Measurements from ENCODE around the gene RNF2.

Gene RNF2

GRCh38 chr1:185087746-185088145 is 42.4 kb downstream of the RNF2 start:
- DNase-seq (ENCODE audit: extremely low read depth in 1 of 2, low read depth in 1 of 2): no peak

DNA sequence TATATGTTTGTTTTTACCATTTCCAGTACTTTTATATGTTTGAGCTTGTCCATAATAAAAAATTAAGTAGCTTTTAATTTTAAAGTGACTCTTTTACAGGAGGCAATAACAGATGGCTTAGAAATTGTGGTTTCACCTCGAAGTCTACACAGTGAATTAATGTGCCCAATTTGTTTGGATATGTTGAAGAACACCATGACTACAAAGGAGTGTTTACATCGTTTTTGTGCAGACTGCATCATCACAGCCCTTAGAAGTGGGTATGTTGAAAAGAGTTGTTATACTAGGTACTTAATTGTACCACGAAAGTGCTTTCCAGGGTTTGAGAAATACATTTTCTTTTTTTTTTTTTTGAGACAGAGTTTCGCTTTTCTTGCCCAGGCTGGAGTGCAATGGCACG is 46.1 kb downstream of the RNF2 start:
- no peak for DNase-seq (ENCODE audit: extremely low read depth in 1 of 2, low read depth in 1 of 2)

DNA sequence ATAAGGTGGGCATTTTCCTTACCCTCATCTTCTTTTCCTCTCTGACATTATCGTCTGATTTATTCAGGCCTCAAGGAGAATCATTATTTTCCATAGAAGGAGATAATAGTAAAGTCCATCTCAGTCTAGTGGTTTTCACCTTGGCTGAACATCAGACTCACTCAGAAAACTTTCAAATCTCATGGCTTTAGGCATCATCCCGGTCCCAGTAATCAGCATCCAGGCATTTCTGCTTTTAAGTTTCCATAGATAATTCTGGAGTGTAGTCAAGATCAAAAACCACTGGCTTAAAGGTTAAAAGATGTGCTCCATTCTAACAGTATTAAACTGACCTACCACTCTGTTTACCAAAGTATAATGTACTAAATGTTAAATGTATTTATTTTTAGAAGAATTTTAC is 49.4 kb downstream of the RNF2 start:
- DNase-seq (ENCODE audit: extremely low read depth in 1 of 2, low read depth in 1 of 2): no peak

DNA sequence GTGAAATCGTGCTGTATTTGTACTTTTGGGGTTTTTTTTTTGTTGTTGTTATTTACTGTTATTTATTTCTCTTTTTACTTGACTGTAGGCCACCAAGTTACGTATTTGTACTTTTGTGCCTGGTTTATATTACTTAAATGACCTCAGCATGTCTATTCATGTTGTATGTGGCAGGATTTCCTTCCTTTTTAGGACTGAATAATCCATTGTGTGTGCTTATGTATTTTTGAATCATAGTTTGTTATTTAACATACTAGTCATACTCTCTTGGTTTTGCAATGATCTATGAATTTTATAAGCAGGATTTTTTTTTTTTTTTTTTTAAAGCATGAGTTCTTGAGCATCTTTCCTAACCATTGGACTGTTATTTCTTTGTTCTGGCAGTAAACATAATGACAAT is 51.2 kb downstream of the RNF2 start:
- no peak for DNase-seq (ENCODE audit: extremely low read depth in 1 of 2, low read depth in 1 of 2)

DNA sequence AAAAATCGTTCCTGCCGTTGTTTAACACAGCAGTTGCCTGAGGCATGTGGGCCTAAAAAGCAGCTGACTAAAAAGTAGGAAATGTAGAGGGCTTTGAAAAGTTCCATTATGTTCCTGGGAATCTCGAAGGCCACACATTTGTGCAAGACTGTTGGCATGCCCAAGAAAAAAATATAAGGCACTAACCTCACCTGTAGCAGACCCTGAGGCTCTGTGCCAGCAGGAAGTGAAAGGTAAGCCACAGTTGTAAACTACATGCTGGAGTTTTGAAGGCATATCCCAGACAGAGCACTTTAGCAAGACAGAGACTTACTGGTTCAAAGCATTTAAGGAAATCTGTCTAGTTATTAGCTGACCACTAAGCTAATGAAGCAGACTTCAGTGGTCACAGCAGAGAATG is 58.7 kb downstream of the RNF2 start:
- DNase-seq (ENCODE audit: extremely low read depth in 1 of 2, low read depth in 1 of 2): no peak

DNA sequence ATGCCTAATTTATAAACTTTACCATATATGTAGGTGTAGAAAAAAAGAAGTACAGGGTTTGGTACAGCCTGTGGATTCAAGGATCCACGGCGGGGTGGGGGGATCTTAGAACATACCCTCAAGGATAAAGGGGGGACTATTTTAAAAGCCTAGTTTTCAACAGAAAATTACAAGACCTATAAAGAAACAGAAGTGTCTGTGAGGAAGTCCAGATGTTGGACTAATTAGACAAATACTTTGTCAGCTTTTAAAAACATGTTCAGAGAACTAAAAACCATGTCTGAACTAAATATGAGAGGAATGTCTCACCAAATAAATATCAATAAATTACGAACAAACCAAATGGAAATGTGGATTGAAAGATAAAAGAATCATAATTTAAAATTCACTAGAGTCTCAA is 59.8 kb downstream of the RNF2 start:
- DNase-seq (ENCODE audit: extremely low read depth in 1 of 2, low read depth in 1 of 2): no peak

DNA sequence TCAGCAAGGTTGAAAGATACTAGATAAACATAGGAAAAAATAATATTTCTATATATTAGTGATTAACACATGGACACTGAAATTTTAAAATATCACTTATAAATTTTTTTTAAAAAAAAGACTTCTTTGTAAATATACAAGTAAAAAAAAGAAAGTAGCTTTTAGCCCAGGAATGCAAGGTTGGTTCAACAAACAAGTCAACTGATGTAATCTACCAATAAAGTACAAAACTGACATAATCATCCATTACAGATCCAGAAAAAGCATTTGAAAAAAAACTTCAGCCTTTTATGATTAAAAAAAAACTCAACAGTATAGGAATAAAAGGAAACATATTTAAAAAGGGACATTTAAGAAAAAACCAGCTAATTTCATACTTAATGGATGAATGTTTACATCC is 63.0 kb downstream of the RNF2 start:
- DNase-seq (ENCODE audit: extremely low read depth in 1 of 2, low read depth in 1 of 2): no peak

DNA sequence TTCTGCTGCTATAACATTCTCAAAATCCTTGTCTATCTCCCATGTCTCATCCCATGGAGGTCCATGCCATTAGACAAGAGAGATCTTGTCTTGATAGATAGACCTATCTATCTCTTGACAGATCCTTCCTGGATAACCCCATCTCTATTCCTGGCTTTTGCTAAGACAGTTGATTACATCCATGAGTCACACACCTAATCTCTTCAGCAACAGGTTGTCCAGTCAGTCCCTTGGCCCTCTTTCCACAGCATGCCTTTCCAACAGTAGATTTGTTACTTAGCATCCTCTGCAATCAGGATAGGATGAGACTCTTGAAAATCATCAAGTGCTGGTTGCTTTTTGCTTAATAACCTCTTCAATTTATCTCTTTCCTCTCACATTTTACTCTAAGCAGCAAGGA is 64.8 kb downstream of the RNF2 start:
- DNase-seq (ENCODE audit: extremely low read depth in 1 of 2, low read depth in 1 of 2): no peak

DNA sequence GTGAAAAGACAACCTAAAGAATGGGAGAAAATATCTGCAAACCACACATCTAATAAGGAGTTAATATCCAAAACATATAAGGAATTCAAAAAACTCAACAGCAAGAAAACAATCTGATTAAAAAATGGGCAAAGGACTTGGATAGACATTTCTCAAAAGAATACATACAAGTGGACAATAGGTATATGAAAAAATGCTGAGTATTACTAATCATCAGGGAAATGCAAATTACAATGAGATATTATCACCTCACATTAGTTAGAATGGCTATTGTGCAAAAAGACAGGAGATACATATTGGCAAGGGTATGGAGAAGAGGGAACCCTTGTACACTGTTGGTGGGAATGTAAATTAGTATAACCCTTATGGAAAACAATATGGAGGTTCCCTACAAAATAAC is 66.5 kb downstream of the RNF2 start:
- DNase-seq (ENCODE audit: extremely low read depth in 1 of 2, low read depth in 1 of 2): no peak

DNA sequence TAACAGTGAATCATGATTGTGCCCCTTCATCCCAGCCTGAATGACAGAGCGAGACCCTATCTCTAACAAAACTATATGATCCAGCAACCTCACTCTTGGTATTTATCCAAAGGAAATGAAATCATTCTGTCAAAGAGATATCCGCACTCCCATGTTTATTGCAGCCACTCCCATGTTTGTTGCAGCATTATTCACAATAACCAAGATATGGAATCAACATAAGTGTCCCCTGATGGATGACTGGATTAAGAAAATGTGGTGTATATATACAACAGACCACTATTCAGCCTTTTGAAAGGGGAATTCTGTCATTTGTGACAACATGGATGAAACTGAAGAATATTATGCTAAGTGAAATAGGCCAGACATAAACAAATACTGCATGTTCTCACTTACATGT is 67.0 kb downstream of the RNF2 start:
- no peak for DNase-seq (ENCODE audit: extremely low read depth in 1 of 2, low read depth in 1 of 2)

DNA sequence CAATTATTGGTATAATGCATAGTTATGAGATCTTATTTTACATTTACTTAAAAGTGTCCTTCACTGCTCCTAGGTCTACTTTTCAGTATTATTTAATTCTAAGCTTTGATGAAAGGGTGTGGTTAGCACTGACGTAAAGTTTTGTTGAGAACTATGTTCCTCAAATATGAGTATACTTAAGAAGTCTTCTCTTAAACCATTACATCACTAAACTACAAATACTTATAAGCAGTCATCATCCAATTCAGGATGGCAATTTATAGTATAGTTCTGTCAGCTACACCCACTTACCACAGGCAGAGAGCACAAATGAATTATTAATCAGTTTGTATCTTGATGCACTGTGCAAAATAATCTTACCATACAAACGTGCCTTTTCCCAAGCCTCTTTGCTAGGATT is 84.3 kb downstream of the RNF2 start:
- no peak for DNase-seq (ENCODE audit: extremely low read depth in 1 of 2, low read depth in 1 of 2)

GRCh38 chr1:185132534-185132933 is 87.2 kb downstream of the RNF2 start:
- DNase-seq (ENCODE audit: extremely low read depth in 1 of 2, low read depth in 1 of 2): no peak

DNA sequence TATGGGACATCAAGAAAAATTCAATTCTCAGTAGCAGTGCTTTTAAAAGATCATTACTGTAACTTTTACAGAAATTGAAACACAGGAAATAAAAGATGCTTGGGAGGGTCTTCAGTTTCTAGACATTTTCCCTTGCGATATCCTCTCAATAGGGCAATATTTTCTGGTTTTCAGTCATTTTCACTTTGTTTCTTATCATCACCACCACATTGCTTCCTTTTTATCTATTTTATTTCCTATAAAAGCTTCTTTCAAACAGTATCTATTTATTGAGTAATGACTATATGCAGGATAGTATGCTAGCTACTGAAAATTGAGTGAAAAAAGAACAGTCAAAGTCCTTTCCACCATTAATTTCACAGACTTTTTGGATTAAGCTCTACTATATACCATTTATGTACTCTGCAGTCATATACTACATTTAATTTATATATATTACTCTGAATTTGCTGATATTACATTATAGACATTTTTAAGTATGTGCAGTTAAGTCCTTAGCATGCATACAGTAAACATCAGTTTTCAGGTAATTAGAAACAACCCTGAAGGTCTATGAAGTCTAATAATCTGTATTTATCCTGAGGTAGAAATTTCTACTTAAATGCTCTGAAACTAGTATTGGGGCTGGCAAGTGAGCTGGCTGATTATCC is 92.7 kb downstream of the RNF2 start:
- DNase-seq (ENCODE audit: extremely low read depth in 1 of 2, low read depth in 1 of 2): no peak

GRCh38 chr1:185139246-185139645 is 93.9 kb downstream of the RNF2 start:
- DNase-seq (ENCODE audit: extremely low read depth in 1 of 2, low read depth in 1 of 2): no peak

DNA sequence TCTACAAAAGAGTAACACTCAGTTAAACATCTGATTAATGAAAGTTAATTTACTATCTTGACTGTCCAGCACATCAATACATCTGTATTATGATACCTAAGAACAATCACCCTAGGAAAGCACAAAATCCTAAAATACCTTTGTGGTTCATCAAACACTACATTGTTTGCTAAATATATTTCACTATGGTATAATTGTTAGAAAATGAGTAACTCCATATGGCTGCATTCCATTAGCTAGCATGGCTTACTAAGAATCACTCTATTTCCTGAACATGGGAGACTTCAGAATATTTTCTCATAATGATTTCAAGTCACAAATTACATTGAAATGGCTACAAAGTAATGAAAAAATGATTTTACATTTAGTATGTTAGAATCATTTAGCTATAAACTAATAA is 98.9 kb downstream of the RNF2 start:
- no peak for DNase-seq (ENCODE audit: extremely low read depth in 1 of 2, low read depth in 1 of 2)

DNA sequence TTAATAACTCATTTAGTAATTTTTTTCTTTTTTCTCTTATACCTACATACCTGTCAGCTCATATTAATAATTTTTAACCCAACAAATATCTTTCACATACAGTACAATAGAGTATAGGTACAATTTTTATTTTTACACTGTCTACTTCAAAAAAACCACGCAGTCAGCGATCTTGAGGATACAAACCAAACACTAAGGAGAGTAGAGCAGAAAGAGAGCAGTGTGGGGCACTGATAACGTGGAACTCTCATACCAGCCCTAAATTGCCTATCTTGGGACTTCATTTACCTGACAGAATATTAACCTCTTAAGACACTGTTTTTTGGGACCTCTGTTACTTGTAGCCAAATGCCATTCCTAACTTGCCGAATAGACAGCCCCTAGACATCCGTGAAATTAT is 105.9 kb downstream of the RNF2 start:
- DNase-seq (ENCODE audit: extremely low read depth in 1 of 2, low read depth in 1 of 2): no peak
